Activated B cell treated with CpG ODN at 0.5 μM for 24 hours (primary cell): ENCODE results near the gene IQGAP3. TPM values are rescaled to one million over a fixed set of nuclear protein-coding genes. Genes with fewer than 3 reads are reported as not detected.

Source experiments
- ATAC-seq: fragments of 200-7000 bp; cut with Tn5 transposase; one replicate; pipeline ENCODE4 v1.10.0; 2021; ENCODE audit warnings: low read depth, mild to moderate bottlenecking, moderate library complexity
- CTCF ChIA-PET: fragments of 350-600 bp; sonication (Branson Sonifier 250); formaldehyde crosslinking; loops from one replicate; lab custom pipeline; 2021; ENCODE audit warnings: antibody characterized with exemption; lab: Charles Lee
- POLR2A ChIA-PET: fragments of 350-600 bp; sonication (Branson Sonifier 250); formaldehyde crosslinking; loops from one replicate; lab custom pipeline; 2021; ENCODE audit warnings: antibody characterized with exemption; lab: Charles Lee
- DNase-seq: peaks from one replicate; pipeline ENCODE4 v3.0.0; 2022
- H3K27ac Mint-ChIP-seq: one replicate; pipeline ENCODE4 v1.8.0; 2020; ENCODE audit warnings: mixed read lengths
- H3K27me3 Mint-ChIP-seq: one replicate; pipeline ENCODE4 v1.8.0; 2021; ENCODE audit warnings: mixed read lengths
- H3K36me3 Mint-ChIP-seq: one replicate; pipeline ENCODE4 v1.8.0; 2021; ENCODE audit warnings: low read depth, mixed read lengths
- H3K4me1 Mint-ChIP-seq: one replicate; pipeline ENCODE4 v1.8.0; 2021; ENCODE audit warnings: mixed read lengths
- H3K4me3 Mint-ChIP-seq: one replicate; pipeline ENCODE4 v1.8.0; 2020; ENCODE audit warnings: mild to moderate bottlenecking, mixed read lengths
- H3K9me3 Mint-ChIP-seq: one replicate; pipeline ENCODE4 v1.8.0; 2020; ENCODE audit warnings: mixed read lengths
- intact Hi-C: fragments of 100-400 bp; cut with micrococcal nuclease; formaldehyde crosslinking; loops from one replicate; pipeline ENCODE4 v1.15.1; 2024
- total RNA-seq: library from RNA; stranded (reverse); gene quantifications from 2 replicates; pipeline ENCODE4 v1.2.3, GENCODE V29; 2022
- TF ChIP-seq, protein P1 (sequence below): fragments of 200-600 bp; IDR thresholded peaks from one replicate; pipeline ENCODE4 v1.8.0; 2022; ENCODE audit warnings: antibody characterized with exemption, mild to moderate bottlenecking

The IQGAP3 gene
- total RNA-seq, 1 donor from 2014 or later = 0.29 TPM

DNA sequence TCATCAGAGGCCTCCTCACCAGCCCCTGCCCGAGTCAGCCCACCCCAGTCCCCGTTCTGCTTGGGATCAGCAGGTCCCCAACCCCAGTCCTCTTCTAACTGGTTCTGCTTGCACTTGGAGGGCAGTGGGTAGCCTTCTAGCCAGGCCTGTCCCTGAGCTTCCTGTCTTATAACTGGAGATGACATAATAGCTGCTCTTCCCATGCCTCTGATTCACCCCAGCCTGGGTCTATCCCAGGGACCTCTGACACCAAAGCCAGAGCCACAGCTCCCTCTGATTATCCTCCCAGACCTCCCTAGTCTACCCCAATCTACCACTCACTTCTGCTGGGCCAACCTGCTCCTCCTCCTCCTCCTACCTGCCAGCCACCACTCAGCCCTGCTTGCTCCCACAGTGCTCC is 31.4 kb downstream of the IQGAP3 start:
- ChIA-PET POLR2A (interaction anchor here (1.3 to 1.4 kb wide), 2 partner anchors 17 to 36 kb away, joined by 4 to 9 read pairs; no protein-coding TSS in a partner anchor), CTCF (no interaction called here)
- intact Hi-C loops = no loop called here
- no peak overlapping the region for H3K27ac Mint-ChIP-seq
- H3K9me3 Mint-ChIP-seq = no peaks in the 10 kb centered on the region
- ATAC-seq (no peak), DNase-seq (no peak)
- H3K4me1 Mint-ChIP-seq = no peaks in the 10 kb centered on the region
- no peaks in the 10 kb centered on the region for H3K27me3 Mint-ChIP-seq
- TF ChIP-seq, protein P1, sequence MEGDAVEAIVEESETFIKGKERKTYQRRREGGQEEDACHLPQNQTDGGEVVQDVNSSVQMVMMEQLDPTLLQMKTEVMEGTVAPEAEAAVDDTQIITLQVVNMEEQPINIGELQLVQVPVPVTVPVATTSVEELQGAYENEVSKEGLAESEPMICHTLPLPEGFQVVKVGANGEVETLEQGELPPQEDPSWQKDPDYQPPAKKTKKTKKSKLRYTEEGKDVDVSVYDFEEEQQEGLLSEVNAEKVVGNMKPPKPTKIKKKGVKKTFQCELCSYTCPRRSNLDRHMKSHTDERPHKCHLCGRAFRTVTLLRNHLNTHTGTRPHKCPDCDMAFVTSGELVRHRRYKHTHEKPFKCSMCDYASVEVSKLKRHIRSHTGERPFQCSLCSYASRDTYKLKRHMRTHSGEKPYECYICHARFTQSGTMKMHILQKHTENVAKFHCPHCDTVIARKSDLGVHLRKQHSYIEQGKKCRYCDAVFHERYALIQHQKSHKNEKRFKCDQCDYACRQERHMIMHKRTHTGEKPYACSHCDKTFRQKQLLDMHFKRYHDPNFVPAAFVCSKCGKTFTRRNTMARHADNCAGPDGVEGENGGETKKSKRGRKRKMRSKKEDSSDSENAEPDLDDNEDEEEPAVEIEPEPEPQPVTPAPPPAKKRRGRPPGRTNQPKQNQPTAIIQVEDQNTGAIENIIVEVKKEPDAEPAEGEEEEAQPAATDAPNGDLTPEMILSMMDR = no peak
- no peak overlapping the region for H3K4me3 Mint-ChIP-seq
- H3K36me3 Mint-ChIP-seq = no peaks in the 10 kb centered on the region

DNA sequence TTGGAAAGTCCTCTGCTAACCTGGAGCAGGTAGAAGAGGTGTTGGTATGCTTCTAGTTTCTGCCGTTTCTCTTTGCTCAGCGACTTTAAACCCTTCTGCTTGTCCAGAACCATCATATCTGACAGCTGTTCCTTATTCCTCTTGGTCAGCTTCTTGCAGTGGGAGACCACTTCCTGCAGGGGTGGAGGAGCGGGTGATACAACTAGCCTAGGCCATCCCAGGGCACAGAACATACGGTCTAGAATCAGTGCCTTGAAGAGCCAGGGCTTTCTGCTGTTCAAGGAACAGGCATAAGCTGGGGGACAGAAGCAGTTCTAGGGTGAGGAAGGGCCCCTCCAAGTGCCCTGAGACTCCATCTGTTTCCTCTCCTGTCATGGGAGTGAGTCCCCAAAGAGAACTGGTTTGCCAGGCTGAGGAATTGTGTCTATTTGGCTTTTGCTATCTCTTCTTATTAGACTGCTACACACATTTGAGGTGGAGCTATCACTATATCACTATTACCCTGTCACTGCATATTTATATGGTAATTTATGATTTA is 32.5 kb downstream of the IQGAP3 start:
- TF ChIP-seq, protein P1 = no peak
- no peak overlapping the region for H3K4me3 Mint-ChIP-seq
- ChIA-PET POLR2A (interaction anchor here (1.4 kb wide), 1 partner anchor 16 kb away, joined by 4 read pairs; no protein-coding TSS in a partner anchor), CTCF (no interaction called here)
- ATAC-seq (no peak), DNase-seq (no peak)
- H3K4me1 Mint-ChIP-seq = no peaks in the 10 kb centered on the region
- no peak overlapping the region for H3K27ac Mint-ChIP-seq
- no peaks in the 10 kb centered on the region for H3K36me3 Mint-ChIP-seq
- H3K9me3 Mint-ChIP-seq = no peaks in the 10 kb centered on the region
- intact Hi-C loops = no loop called here
- H3K27me3 Mint-ChIP-seq = no peaks in the 10 kb centered on the region

DNA sequence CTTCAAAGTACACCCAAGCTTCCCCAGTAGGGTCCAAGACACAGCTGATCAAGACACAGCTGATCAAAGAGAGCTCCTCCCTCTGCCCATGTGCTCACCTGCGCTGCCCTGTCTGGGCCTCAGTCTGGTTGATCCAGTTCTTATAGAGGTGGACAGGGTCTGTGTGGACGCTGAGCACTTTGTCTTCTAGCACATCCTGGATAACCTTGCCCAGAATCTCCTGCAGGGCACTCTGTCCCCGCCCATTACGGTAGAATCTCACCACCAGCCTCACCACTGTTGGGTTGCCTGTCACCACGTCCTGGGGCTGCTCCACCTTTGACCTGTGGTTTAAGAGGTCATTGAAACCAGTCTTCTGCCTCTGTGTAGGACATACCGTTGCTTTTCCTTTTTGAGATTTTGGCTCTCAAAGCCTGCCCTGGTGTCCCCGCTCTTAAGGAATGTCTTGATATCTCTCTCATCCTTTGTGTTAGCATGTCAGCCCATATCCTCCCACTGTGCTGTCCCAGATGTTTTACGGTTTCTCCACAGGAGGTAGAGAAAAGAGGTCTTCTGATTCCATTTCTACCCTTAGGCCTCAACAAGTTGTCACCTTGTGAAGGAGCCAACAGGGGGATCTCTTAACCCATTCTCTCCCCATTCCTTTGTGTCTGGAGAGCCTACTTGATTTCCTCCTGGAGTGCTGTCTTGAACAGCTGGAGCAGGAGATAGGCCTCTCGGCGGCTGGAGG is 33.5 kb downstream of the IQGAP3 start:
- POLR2A ChIA-PET = no interaction called here
- DNase-seq (no peak), ATAC-seq (no peak)
- H3K27me3 Mint-ChIP-seq = no peaks in the 10 kb centered on the region
- TF ChIP-seq, protein P1 = no peak
- intact Hi-C loops = no loop called here
- no peaks in the 10 kb centered on the region for H3K9me3 Mint-ChIP-seq
- no peaks in the 10 kb centered on the region for H3K4me1 Mint-ChIP-seq
- no peak overlapping the region for H3K4me3 Mint-ChIP-seq
- H3K27ac Mint-ChIP-seq = no peak overlapping the region
- CTCF ChIA-PET = interaction anchor here (0.9 kb wide), 1 partner anchor 15 kb away, joined by 3 read pairs; no protein-coding TSS in a partner anchor
- no peaks in the 10 kb centered on the region for H3K36me3 Mint-ChIP-seq

DNA sequence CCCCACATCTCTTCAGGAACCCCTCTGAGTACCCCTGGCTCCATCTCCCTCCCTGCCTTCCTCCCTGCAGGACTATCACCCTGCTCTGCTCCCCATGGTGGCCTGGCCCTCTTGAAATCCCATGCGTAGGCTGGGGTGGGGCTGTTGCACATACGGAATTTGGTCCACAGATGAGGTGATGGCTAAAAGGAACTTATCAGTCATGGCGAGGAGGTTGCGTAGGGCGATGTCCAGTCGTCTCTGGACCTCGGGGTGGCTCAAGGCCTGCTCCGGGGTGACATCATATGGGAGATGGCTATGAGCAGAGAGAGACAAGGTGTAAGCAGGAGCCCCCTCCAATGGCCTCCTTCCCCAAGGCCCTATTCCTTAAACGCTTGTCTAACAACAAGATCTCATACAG is 35.3 kb downstream of the IQGAP3 start:
- ChIA-PET CTCF (no interaction called here), POLR2A (no interaction called here)
- Mint-ChIP-seq H3K36me3 (no peaks in the 10 kb centered on the region), H3K4me3 (no peak overlapping the region), H3K27ac (no peak overlapping the region), H3K9me3 (no peaks in the 10 kb centered on the region), H3K4me1 (no peaks in the 10 kb centered on the region), H3K27me3 (no peaks in the 10 kb centered on the region)
- intact Hi-C loops = no loop called here
- no peak for DNase-seq
- TF ChIP-seq, protein P1 = no peak
- ATAC-seq = no peak

DNA sequence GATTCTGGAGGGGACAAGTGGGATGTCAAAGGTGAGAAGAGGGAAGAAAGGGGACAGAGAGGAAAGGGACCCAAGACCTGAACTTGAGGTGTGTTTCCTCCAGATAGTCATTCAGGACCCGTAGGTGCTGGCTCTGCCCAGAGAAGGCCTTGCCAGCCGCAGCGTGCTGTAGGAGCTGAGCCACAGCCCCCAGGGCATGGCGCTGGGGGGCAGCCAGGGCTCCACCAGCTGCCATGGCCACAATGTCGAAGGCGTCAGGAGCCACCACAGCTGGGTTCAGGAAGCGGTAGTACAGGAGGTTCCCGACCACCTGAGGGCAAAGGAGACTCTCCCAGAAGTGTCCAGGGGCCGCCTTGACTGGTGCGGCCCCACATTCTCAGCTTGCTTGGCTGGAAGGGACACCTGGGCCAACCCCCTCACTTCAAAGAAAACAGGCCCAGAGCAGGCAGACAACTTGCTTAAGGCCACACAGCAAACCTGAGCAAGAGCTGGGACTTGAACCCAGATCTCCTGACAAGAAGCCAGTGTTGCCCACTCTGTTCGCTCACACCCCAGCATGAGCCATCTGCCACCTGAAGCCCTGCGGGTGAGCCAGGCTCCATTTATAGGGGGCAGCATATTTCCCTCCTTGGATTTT is 37.8 kb downstream of the IQGAP3 start:
- TF ChIP-seq, protein P1 = no peak
- CTCF ChIA-PET = interaction anchor here (0.6 kb wide), 1 partner anchor 323 kb away, joined by 3 read pairs; no protein-coding TSS in a partner anchor
- Mint-ChIP-seq H3K27me3 (no peaks in the 10 kb centered on the region), H3K4me3 (no peak overlapping the region), H3K36me3 (no peaks in the 10 kb centered on the region), H3K27ac (no peak overlapping the region), H3K4me1 (no peaks in the 10 kb centered on the region), H3K9me3 (no peaks in the 10 kb centered on the region)
- DNase-seq (no peak), ATAC-seq (no peak)
- intact Hi-C loops = no loop called here
- POLR2A ChIA-PET = no interaction called here
